ENCODE data around the gene SCARF2.

SCARF2 gene

GRCh38 chr22:20441631-20442484, 4.2 kb upstream of the SCARF2 start:
- Histone ChIP-seq H3K27ac (ENCODE audit: low read depth, low read length, poor library complexity, severe bottlenecking) (no peak overlapping the region), H3K4me1 (ENCODE audit: insufficient read depth, low read length, severe bottlenecking) (no peaks in the 10 kb centered on the region), H3K79me2 (ENCODE audit: insufficient read depth, low read length) (no peaks in the 10 kb centered on the region), H2AFZ (ENCODE audit: low read length) (no peak overlapping the region), H3K9ac (ENCODE audit: low read length) (no peak overlapping the region), H3K9me2 (ENCODE audit: low read depth, low read length) (no peaks in the 10 kb centered on the region), H3K4me3 (ENCODE audit: low read depth, low read length, poor library complexity, severe bottlenecking) (no peak overlapping the region), H3K27me3 (ENCODE audit: insufficient read depth, low read length) (no peaks in the 10 kb centered on the region), H3K36me3 (ENCODE audit: insufficient read depth, low read length) (peaks cover 14% of the 10 kb centered on the region; the same call in 1 of the 2 replicates), H3K9me3 (ENCODE audit: low read length) (no peaks in the 10 kb centered on the region), H3K4me2 (ENCODE audit: low read length) (no peak overlapping the region), H4K20me1 (ENCODE audit: insufficient read depth, low read length) (no peaks in the 10 kb centered on the region), H3F3A (ENCODE audit: insufficient read depth, low read length) (no peaks in the 10 kb centered on the region)
- TF ChIP-seq CTCF (IDR thresholded peaks at IDR 0.05; ENCODE audit: low read length) (no peak), EZH2 (IDR thresholded peaks at IDR 0.05; ENCODE audit: borderline replicate concordance, low read length) (no peak)

- Histone ChIP-seq H3K36me3 (ENCODE audit: insufficient read depth, low read length) (peaks cover 9% of the 10 kb centered on the region; the same call in 1 of the 2 replicates), H3F3A (ENCODE audit: insufficient read depth, low read length) (no peaks in the 10 kb centered on the region), H3K4me3 (ENCODE audit: low read depth, low read length, poor library complexity, severe bottlenecking) (no peak overlapping the region), H4K20me1 (ENCODE audit: insufficient read depth, low read length) (no peaks in the 10 kb centered on the region), H3K27me3 (ENCODE audit: insufficient read depth, low read length) (no peaks in the 10 kb centered on the region), H3K79me2 (ENCODE audit: insufficient read depth, low read length) (no peaks in the 10 kb centered on the region), H2AFZ (ENCODE audit: low read length) (no peak overlapping the region), H3K9me2 (ENCODE audit: low read depth, low read length) (no peaks in the 10 kb centered on the region), H3K27ac (ENCODE audit: low read depth, low read length, poor library complexity, severe bottlenecking) (no peak overlapping the region), H3K4me2 (ENCODE audit: low read length) (no peak overlapping the region), H3K9me3 (ENCODE audit: low read length) (no peaks in the 10 kb centered on the region), H3K9ac (ENCODE audit: low read length) (no peak overlapping the region), H3K4me1 (ENCODE audit: insufficient read depth, low read length, severe bottlenecking) (no peaks in the 10 kb centered on the region)
- TF ChIP-seq CTCF (IDR thresholded peaks at IDR 0.05; ENCODE audit: low read length) = no peak
- TF ChIP-seq EZH2 (IDR thresholded peaks at IDR 0.05; ENCODE audit: borderline replicate concordance, low read length) = no peak
These were observed 3.3 kb upstream of the SCARF2 start for GRCh38 chr22:20440637-20441591.

DNA sequence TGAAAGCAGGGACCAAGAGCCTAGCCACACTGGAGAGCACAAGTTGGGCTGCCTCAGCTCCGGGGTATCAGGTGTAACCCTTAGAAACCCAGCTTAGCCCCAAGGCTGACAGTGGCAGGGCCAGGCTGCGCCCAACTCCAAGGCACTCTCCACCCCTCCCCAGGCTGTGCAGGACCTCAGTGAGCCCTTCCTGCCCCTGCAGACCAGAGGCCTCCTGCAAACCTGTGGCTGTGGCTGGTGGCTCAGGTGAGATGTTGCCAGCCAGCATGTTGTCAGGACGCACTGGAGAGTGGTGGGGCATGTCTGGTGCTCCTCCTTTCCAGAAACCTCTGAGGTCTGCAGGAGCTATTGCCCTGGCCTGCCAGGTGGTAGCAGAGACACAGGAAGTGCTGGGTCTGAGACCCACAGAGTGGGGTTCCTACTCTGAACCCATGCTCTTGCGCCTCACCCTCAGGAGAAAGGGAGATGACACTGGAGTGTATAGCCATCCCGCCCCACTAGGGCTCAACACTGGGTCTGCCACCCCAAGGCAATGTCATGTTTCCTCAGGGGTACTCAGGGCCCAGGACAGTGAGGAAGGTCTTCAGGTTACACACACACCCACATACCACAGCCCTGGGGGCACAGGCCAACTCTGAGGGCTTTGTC, 2.4 kb upstream of the SCARF2 start:
- no peaks in the 10 kb centered on the region for H3F3A ChIP-seq (ENCODE audit: insufficient read depth, low read length)
- no peaks in the 10 kb centered on the region for H4K20me1 ChIP-seq (ENCODE audit: insufficient read depth, low read length)
- no peaks in the 10 kb centered on the region for H3K9me3 ChIP-seq (ENCODE audit: low read length)
- H3K9ac ChIP-seq (ENCODE audit: low read length) = no peak overlapping the region
- no peak overlapping the region for H3K4me2 ChIP-seq (ENCODE audit: low read length)
- H3K79me2 ChIP-seq (ENCODE audit: insufficient read depth, low read length) = no peaks in the 10 kb centered on the region
- no peaks in the 10 kb centered on the region for H3K27me3 ChIP-seq (ENCODE audit: insufficient read depth, low read length)
- no peak overlapping the region for H3K4me3 ChIP-seq (ENCODE audit: low read depth, low read length, poor library complexity, severe bottlenecking)
- H3K9me2 ChIP-seq (ENCODE audit: low read depth, low read length) = no peaks in the 10 kb centered on the region
- H3K36me3 ChIP-seq (ENCODE audit: insufficient read depth, low read length) = 0 out of 2 replicates have a peak, but pooled peaks cover 7% of the 10 kb centered on the region
- H3K27ac ChIP-seq (ENCODE audit: low read depth, low read length, poor library complexity, severe bottlenecking) = no peak overlapping the region
- no peaks in the 10 kb centered on the region for H3K4me1 ChIP-seq (ENCODE audit: insufficient read depth, low read length, severe bottlenecking)
- no peak overlapping the region for H2AFZ ChIP-seq (ENCODE audit: low read length)
- TF ChIP-seq EZH2 (IDR thresholded peaks at IDR 0.05; ENCODE audit: borderline replicate concordance, low read length) (no peak), CTCF (IDR thresholded peaks at IDR 0.05; ENCODE audit: low read length) (no peak)
